HS-27A (cell line): Measurements from ENCODE around the gene GTF2A2.
"Not testable (repeated sequence)": the region's sequence is repeated elsewhere in the genome, so short reads cannot be mapped to it uniquely, and the experiment has no call there.

Source experiments
- DNase-seq: peaks from one replicate; pipeline ENCODE4 v3.0.0-alpha.2; 2012; ENCODE audit warnings: low read depth, missing footprints

The GTF2A2 gene

DNA sequence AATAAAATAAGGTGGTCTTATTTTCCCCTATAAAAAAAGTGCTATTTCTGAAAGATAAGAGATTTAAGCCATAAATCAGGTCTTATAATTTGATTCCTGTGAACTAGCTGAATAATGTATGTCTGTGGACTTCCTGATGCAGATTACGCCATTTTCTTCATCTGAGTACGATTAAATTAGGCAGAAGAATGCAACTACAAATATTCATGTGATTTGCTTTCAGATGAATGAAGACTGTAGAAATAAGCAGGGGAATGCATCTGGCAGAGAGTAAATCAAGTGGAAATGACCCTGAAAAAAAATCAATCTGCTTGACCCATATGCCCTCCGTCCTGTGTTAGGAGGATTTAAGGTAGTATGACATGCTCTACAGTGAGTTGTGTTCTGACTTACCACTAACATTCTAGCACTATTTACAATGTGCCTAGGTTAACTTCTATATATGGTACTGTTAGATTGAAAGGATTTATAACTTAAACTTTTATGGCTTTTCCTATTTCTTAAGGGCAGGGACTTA lies 17.1 kb upstream of the GTF2A2 start:
- no peak for DNase-seq

DNA sequence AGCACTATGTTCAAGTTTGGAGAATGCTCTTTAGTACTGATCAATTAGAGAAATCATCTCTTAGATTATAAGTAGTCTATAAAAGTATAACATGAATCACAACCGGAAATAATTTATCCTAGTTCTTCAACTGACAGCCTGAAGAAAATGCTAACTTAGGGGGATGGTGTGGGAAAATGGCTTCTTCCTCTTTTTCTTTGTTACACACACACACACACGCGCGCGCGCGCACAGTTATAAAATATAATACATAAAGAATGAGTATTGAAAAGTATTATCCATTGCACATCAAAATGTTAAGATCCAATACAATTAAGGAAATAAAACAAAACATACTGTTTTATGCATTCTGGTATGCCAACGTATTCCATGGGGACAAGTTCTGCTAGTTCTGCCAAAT lies 11.2 kb upstream of the GTF2A2 start:
- no peak for DNase-seq

DNA sequence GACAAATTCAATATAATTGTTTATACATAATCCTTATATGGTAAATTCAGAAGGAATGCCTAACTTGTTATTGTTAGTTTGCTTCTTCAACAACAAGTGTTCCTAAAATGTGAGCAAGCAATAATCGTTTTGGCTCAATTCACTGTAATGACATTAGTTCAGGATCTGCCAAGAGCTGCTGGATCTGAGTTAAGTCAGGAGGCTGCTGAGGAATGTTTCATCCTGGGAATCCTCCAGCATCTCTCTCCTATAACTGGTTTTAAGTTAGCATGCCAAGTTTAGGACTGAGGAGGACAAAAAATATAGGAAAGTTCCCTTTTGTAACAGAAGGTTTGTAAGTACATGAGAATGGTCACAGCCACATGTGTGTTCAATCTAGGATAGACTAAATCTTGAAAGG lies 4.9 kb upstream of the GTF2A2 start:
- DNase-seq = no peak

GRCh38 chr15:59659366-59659765 lies 2.1 kb upstream of the GTF2A2 start:
- DNase-seq = no peak

DNA sequence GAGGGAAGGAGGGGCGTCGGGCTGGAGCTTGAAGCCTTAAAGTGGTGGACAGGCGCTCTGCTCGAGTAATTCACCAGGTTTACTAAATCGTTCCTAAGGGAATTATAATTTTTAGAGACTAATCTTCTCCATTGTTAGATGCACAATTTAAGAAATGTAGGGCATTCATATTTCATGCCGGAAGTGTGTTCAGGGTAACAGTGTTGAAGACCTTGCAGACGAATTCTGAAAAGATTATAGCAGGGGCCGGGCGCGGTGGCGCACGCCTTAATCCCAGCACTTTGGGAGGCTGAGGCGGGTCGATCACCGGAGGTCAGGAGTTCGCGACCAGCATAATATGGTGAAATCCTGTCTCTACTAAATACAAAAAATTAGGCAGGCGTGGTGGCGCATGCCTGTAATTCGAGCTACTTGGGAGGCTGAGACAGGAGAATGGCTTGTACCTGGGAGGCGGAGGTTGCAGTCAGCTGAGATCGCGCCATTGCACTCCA lies 365 bp upstream of the GTF2A2 start:
- no peak for DNase-seq

- DNase-seq = no peak
These were observed 3.3 kb downstream of the GTF2A2 start for GRCh38 chr15:59654046-59654445.

DNA sequence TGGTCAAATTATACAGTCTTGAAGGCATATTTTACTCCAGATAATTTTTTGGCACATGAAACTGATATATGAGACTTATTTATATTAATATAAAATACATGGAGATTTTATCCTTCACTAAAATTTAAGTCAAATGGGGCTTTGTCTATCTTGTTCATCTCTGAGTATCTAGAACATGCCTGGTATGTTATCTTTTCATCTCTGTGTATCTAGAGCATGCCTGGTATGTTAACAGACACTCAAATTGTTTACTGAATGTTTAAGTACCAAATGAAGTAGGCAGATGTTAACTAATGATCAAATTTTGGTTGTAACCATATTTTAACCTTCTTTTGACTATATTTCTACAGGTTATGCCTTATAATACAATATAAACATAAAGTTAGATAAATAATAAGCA lies 7.7 kb downstream of the GTF2A2 start:
- DNase-seq = no peak

DNA sequence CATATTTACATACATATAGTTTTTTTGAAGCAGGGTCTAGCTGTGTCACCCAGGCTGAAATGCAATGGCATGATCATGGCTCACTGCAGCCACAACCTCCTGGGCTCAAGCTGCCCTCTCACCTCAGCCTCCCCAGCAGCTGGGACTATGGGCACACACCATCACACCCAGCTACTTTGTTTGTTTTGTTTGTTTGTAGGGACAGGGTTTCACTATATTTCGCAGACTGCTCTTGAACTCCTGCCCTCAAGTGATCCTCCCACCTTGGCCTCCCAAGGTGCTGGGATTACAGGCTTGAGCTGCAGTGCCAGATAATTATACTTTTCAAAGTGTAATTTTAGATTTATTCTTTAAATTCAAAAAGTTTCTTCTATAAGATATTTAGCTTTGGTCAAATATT lies 10.2 kb downstream of the GTF2A2 start:
- no peak for DNase-seq

DNA sequence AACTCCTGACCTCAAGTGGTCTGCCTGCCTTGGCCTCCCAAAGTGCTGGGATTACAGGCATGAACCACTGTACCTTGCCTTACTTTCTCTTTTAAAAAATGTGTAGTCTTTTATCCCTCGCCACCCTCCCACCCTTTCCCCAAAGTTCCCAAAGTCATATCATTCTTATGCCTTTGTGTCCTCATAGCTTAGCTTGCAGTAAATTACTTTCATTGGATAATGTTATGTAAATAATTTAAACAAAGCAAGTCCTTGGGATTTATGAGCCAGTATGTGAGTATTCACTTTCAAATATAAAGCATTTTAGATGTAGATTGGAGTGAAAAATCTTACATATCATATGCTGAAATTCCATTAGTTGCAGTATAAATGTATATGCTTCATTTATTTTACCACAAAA lies 11.0 kb downstream of the GTF2A2 start:
- DNase-seq = no peak

DNA sequence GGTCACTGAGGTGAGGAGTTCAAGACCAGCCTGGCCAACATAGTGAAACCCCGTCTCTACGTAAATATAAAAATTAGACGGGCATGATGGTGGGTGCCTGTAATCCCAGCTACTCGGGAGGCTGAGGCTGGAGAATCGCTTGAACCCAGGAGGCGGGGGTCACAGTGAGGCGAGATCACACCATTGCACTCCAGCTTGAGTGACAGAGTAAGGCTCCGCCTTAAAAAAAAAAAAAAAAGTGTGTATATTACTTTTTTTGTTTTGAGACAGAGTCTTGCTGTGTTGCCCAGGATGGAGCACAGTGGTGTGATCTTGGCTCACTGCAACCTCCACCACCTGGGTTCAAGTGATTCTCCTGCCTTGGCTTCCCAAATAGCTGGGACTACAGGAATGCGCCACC lies 11.5 kb downstream of the GTF2A2 start:
- not testable (repeated sequence) for DNase-seq

DNA sequence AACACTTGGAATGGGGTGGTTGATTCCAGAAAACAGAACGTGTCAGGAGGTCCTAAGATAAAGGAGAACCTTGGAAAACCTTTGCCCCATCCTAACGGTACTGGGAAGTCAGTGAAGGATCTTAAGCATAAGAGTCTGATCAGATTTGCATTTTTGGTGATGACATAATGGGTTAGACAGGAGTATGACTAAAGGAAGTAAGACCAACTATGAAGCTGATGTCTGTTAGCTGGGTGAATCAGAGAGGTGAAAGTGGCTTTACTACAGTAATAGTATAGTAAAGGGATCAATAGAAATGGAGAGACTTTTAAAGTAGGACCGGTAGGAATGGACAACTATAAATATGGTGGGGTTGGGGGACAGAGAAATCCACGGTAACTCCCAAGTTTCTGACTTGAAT lies 12.6 kb downstream of the GTF2A2 start:
- no peak for DNase-seq

- DNase-seq = no peak
These were observed 15.0 kb downstream of the GTF2A2 start for GRCh38 chr15:59642351-59642750.

GRCh38 chr15:59637507-59637906 lies 19.8 kb downstream of the GTF2A2 start:
- not testable (repeated sequence) for DNase-seq

DNA sequence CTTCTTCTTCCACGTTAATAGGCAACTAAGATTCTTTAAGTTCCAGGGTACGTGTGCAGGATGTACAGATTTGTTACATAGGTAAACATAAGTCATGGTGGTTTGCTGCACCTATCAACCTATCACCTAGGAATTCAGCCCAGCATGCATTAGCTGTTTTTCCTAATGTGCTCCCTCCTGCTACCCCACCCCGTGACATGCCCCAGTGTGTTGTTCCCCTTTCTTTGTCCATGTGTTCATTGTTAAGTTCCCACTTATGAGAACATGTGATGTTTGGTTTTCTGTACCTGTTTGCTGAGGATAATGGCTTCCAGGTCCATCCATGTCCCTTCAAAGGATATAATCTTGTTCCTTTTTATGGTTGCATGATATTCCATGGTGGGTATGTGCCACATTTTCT lies 21.1 kb downstream of the GTF2A2 start:
- no peak for DNase-seq

DNA sequence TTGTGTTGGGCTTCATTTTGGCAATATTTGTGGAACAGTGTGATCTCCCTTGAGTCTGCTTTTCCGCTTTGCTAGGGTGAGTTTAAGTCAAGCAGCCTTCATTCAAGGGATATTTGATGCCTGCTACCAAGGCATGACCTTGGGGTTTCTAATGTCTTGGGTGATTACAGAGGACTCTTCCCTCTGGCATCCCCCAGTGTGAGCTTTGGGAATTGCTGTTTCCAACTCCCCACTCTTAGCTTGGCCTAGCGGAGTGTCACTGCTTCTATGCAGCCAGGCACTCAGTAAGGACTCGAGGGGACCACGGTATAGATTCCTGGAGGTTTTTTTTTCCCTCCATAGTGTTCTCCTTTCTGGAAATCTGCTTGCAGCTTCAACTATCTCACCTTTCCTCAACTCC lies 24.6 kb downstream of the GTF2A2 start:
- DNase-seq = no peak

GRCh38 chr15:59622289-59622688 lies 35.0 kb downstream of the GTF2A2 start:
- peak; percentile 45 for DNase-seq

DNA sequence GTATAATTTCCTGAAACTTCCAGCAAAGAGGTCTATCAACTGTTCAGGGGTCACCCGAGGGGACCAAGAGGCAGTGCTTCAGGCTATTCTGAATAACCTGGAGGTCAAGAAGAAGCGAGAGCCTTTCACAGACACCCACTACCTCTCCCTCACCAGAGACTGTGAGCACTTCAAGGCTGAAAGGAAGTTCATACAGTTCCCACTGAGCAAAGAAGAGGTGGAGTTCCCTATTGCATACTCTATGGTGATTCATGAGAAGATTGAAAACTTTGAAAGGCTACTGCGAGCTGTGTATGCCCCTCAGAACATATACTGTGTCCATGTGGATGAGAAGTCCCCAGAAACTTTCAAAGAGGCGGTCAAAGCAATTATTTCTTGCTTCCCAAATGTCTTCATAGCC lies 38.9 kb downstream of the GTF2A2 start:
- DNase-seq = no peak

DNA sequence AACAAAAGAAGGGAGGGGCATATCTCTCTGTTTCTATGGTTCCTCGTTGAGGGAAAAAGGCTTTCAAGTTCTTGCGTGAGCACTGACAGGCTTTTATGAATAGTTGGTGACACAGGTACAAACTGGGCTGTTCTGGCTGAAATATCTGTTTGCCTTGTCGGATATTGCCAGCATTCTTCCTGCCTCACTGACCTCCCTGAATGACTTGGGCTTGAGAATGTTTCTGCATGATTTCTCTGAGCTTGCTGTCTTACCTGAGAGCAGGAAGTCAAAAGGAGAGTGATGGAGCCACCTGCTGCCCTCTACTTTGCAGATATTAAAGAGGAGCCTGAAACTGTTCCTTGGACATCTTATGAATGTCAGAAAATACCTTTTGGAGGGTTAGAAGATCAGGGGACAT lies 40.9 kb downstream of the GTF2A2 start:
- no peak for DNase-seq

GRCh38 chr15:59615661-59616060 lies 41.7 kb downstream of the GTF2A2 start:
- DNase-seq = no peak

DNA sequence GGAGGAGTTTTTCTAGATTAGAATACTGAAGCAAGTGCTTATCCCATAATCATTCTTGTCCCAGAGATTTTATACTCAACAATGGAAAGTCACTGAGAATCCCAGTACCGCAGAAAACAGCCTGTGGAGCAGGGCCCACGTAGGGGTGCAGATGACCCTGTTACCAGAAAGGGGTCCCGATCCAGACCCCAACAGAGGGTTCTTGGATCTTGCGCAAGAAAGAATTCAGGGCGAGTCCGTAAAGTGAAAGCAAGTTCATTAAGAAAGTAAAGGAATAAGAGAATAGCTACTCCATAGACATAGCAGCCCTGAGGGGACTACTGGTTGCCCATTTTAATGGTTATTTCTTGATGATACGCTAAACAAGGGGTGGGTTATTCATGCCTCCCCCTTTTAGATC lies 43.2 kb downstream of the GTF2A2 start:
- no peak for DNase-seq

DNA sequence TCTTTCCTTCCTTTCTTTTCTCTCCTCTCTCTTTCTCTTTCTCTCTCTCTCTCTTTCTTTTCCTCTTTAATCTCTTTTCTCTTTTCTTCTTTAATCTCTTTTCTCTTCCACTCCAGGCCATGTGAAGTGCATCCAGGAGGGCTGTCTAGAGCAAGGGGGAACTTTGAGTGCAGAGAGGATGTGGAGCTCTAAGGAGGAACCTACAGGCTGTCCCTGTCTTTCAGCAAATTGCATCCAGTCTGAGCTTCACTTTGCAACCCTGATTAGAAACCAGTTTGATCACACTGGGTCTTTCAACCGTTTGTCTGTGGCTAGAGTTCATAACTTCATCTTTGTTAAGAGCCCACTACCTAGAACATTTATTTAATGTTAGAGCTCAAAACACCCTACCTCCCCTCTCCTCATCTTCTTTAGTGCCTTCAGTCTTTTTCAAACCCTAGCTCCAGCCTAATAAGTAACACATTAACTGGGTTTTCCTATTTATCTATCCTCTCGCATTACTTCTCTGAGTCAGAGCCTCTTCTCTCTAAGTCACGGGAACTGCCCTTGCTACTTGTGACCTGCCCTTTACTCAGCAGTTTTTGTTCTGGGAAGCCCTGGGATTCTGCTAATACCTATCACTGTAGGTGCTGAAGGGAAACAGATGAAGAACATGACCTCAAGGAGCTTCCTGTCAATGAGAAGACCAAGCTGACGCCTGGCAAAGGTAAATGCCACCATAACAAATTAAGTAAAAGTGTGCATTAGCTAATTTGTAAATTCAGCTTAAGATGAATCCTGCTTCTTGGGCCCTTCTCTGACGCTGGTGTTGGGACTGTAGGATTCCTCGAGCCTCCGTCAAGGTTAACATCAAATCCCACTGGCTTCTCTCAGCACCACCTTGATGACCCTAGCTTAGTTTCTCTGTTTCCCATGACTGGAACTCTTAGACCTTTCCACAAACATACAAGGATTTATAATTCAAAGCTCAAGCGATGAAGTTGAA lies 45.7 kb downstream of the GTF2A2 start, which contains the start of gene GCNT3:
TSS of gene GCNT3 (plus strand) at position 508 of the 985 bp plus-strand sequence. CDS start 6,456 bp downstream, outside the sequence.
- DNase-seq = no peak

- DNase-seq = no peak
These were observed 47.3 kb downstream of the GTF2A2 start for GRCh38 chr15:59609730-59610712.
